C4-2B (cell line): ENCODE results near the gene HSPG2.

Experiments used
- ZFX ChIP-seq: fragments of 450-650 bp; IDR thresholded peaks from 2 replicates; pipeline ENCODE4 v1.6.1; 2017
- TF ChIP-seq, protein P1 (sequence below): fragments of 450-650 bp; conservative IDR thresholded peaks from 2 replicates; pipeline ENCODE4 v1.5.1; 2017; ENCODE audit warnings: mild to moderate bottlenecking

DNA sequence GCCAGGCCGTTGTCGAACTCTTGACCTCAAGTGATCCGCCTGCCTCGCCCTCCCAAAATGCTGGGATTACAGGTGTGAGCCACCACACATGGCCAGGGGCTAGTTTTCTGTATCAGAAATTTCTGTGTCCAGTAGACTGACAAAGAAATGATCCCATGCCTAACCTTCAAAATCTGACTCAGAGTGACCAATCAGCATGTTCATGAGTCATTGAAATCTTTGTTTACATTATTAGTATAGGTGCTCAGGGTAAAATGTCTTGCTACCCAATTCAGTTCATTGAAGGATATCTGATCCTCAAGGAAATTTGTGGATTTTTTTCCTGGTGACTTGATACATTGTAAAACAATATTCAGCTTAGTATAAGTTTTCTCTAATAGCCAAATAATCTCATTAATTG, 136.0 kb downstream of the HSPG2 start:
- TF ChIP-seq, protein P1, sequence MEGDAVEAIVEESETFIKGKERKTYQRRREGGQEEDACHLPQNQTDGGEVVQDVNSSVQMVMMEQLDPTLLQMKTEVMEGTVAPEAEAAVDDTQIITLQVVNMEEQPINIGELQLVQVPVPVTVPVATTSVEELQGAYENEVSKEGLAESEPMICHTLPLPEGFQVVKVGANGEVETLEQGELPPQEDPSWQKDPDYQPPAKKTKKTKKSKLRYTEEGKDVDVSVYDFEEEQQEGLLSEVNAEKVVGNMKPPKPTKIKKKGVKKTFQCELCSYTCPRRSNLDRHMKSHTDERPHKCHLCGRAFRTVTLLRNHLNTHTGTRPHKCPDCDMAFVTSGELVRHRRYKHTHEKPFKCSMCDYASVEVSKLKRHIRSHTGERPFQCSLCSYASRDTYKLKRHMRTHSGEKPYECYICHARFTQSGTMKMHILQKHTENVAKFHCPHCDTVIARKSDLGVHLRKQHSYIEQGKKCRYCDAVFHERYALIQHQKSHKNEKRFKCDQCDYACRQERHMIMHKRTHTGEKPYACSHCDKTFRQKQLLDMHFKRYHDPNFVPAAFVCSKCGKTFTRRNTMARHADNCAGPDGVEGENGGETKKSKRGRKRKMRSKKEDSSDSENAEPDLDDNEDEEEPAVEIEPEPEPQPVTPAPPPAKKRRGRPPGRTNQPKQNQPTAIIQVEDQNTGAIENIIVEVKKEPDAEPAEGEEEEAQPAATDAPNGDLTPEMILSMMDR: no peak
- no peak for TF ChIP-seq ZFX
